D721Med (cell line): Measurements from ENCODE around the gene INPP5F.

Experiments used
- DNase-seq: peaks from one replicate; pipeline ENCODE4 v3.0.0; 2011; ENCODE audit warnings: low spot score; ENCODE audit not compliant: insufficient read length
- FAIRE-seq: peaks from 2 replicates; lab custom pipeline; 2011; peaks lifted over from hg19 to GRCh38; lab: Jason Lieb, UNC
- TF ChIP-seq, protein P1 (sequence below): IDR thresholded peaks from 2 replicates; pipeline ENCODE4 v1.5.1; 2012; ENCODE audit warnings: mild to moderate bottlenecking, control low read depth; ENCODE audit not compliant: insufficient read depth; ENCODE audit errors: missing control alignments

Gene INPP5F

GRCh38 chr10:119778776-119779445, 53.1 kb downstream of the INPP5F start:
- DNase-seq (no peak), FAIRE-seq (no peak)
- TF ChIP-seq, protein P1, sequence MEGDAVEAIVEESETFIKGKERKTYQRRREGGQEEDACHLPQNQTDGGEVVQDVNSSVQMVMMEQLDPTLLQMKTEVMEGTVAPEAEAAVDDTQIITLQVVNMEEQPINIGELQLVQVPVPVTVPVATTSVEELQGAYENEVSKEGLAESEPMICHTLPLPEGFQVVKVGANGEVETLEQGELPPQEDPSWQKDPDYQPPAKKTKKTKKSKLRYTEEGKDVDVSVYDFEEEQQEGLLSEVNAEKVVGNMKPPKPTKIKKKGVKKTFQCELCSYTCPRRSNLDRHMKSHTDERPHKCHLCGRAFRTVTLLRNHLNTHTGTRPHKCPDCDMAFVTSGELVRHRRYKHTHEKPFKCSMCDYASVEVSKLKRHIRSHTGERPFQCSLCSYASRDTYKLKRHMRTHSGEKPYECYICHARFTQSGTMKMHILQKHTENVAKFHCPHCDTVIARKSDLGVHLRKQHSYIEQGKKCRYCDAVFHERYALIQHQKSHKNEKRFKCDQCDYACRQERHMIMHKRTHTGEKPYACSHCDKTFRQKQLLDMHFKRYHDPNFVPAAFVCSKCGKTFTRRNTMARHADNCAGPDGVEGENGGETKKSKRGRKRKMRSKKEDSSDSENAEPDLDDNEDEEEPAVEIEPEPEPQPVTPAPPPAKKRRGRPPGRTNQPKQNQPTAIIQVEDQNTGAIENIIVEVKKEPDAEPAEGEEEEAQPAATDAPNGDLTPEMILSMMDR: no peak

DNA sequence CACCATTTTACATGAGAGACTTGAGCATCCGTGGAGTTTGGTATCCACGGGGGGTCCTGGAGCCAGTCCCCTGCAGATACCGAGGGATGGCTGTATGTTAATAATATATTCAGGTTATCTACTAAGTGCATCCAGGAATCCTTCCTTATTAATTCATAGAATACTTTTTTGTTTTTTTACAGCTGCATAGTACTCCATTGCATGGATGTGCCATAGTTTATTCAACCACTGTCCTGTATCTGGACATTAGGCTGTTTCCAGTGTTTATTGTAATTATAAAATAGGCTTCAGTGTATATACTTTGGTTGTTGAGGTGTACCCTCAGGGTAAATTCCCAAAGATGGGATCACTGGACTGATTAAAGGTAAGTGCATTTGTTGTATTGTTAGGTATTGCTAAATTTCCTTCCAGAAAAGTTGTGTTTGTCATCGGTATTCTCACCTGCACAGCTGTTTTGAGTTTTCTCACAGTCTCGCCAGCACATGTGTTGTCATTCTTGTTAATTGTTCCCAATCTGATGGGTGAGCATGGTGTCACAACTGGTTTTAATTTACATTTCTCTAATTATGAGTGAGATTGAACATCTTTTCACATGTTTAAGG, 55.1 kb downstream of the INPP5F start:
- no peak for FAIRE-seq
- TF ChIP-seq, protein P1: no peak
- no peak for DNase-seq

DNA sequence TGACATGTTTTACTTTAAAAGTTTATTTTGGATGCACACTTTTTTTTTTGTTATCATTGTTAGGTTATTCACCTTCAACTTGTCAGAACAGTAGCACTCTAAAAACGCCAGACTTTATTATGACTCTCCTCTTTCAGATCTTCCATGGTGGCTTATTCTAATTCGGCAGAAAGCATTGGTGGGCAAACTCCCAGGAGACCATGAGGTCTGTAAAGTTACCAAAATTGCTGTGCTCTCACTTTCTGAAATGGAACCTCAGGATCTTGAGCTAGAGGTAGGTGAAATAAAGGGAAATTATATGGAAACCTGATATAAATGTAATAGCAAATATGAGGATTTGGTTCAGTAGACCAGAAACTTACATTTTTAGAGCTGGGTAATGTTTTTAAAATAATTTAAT, 55.6 kb downstream of the INPP5F start:
- TF ChIP-seq, protein P1: no peak
- FAIRE-seq (no peak), DNase-seq (no peak)

GRCh38 chr10:119782981-119783664, 57.3 kb downstream of the INPP5F start:
- FAIRE-seq: no peak
- TF ChIP-seq, protein P1: no peak
- DNase-seq: no peak

GRCh38 chr10:119783665-119784027, 57.8 kb downstream of the INPP5F start:
- TF ChIP-seq, protein P1: no peak
- no peak for FAIRE-seq
- no peak for DNase-seq

DNA sequence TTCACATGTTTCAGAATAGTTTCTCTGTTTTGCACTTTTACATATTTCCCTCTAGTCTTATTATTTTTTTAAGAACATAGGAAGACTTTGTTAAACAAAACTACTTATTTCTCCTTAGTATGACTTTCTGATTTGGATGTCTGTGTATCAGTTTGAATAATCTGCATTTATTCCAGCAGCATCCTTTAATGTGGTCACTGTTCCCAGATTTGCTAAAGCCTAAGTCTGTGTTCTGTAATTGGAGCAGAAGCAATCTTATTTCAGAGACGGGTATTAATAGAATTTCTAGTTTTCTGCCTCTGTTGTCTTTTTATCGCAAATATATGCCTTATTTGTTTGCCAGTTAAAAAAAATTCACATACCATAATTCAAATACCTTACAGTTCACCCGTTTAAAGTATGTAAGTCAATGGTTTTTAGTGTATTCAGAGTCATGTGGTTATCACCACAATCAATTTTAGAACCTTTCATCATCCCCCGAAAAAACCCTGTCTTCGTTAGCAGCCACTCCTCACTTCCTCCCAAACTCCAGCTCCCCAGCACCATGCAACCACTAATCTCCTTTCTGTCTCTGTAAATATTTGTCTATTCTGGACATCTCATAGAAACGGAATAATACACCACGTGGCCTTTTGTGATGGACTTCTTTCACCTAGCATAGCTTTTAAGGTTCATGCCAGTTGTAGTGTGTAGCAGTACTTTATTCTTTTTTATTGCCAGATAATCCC, 58.7 kb downstream of the INPP5F start:
- DNase-seq (no peak), FAIRE-seq (no peak)
- TF ChIP-seq, protein P1: no peak
